GM19240 (cell line): ENCODE measurements around the gene MAP3K20.
"Not testable (repeated sequence)": the region's sequence is repeated elsewhere in the genome, so short reads cannot be mapped to it uniquely, and the experiment has no call there.

Source experiments
- DNase-seq: peaks from one replicate; pipeline ENCODE4 v3.0.0; 2011; ENCODE audit warnings: low spot score; ENCODE audit not compliant: insufficient read length

The MAP3K20 gene

GRCh38 chr2:173153301-173153885 lies 77.7 kb downstream of the MAP3K20 start:
- no peak for DNase-seq

GRCh38 chr2:173157676-173158293 lies 82.1 kb downstream of the MAP3K20 start:
- no peak for DNase-seq

- DNase-seq = no peak
These were observed 84.3 kb downstream of the MAP3K20 start for GRCh38 chr2:173159791-173160463.

- no peak for DNase-seq
These were observed 85.0 kb downstream of the MAP3K20 start for GRCh38 chr2:173160618-173161017.

GRCh38 chr2:173161040-173161439 lies 85.4 kb downstream of the MAP3K20 start:
- DNase-seq = no peak

GRCh38 chr2:173161507-173161906 lies 85.9 kb downstream of the MAP3K20 start:
- DNase-seq = no peak

GRCh38 chr2:173163357-173163756 lies 87.7 kb downstream of the MAP3K20 start:
- not testable (repeated sequence) for DNase-seq

- no peak for DNase-seq
These were observed 88.8 kb downstream of the MAP3K20 start for GRCh38 chr2:173164396-173164795.

GRCh38 chr2:173165443-173166238 lies 90.0 kb downstream of the MAP3K20 start:
- no peak for DNase-seq

- DNase-seq = no peak
These were observed 95.7 kb downstream of the MAP3K20 start for GRCh38 chr2:173171321-173171720.

GRCh38 chr2:173171924-173172643 lies 96.4 kb downstream of the MAP3K20 start:
- no peak for DNase-seq

- DNase-seq = not testable (repeated sequence)
These were observed 98.7 kb downstream of the MAP3K20 start for GRCh38 chr2:173174339-173174738.

- no peak for DNase-seq
These were observed 99.6 kb downstream of the MAP3K20 start for GRCh38 chr2:173175222-173175621.

GRCh38 chr2:173181982-173182381 lies 106.3 kb downstream of the MAP3K20 start:
- no peak for DNase-seq

GRCh38 chr2:173184031-173185004 lies 108.7 kb downstream of the MAP3K20 start:
- no peak for DNase-seq

GRCh38 chr2:173185437-173185836 lies 109.8 kb downstream of the MAP3K20 start:
- DNase-seq = no peak

GRCh38 chr2:173187941-173188788 lies 112.5 kb downstream of the MAP3K20 start:
- no peak for DNase-seq

GRCh38 chr2:173191601-173192000 lies 116.0 kb downstream of the MAP3K20 start:
- DNase-seq = no peak

- no peak for DNase-seq
These were observed 116.4 kb downstream of the MAP3K20 start for GRCh38 chr2:173192071-173192470.
